OCI-LY7 (cell line): ENCODE data around the gene TMIGD3. TPM values are rescaled to one million over a fixed set of nuclear protein-coding genes. Genes with fewer than 3 reads are reported as not detected.

Experiments
- BruUV-seq: library from RNA; stranded (reverse); fragments of 400-500 nt; replicated peaks from 2 replicates; lab custom pipeline; 2021; lab: Mats Ljungman, UMichigan
- CTCF ChIA-PET: fragments of 300-600 bp; sonication (Branson Sonifier 250); formaldehyde crosslinking; loops from one replicate; lab custom pipeline; 2022; ENCODE audit warnings: antibody characterized with exemption; ENCODE audit not compliant: unreplicated experiment; lab: Charles Lee
- POLR2A ChIA-PET: fragments of 300-600 bp; sonication (Branson Sonifier 250); formaldehyde crosslinking; loops from one replicate; lab custom pipeline; 2022; ENCODE audit warnings: antibody characterized with exemption; lab: Charles Lee
- DNase-seq: peaks from one replicate; pipeline ENCODE4 v3.0.0-alpha.2; 2015; ENCODE audit warnings: low spot score
- H2AFZ ChIP-seq: fragments of 200-600 bp; sonication (generic), shearing (Covaris generic); 2 replicates; pipeline ENCODE4 v1.6.1; 2014; ENCODE audit warnings: mild to moderate bottlenecking, antibody characterized with exemption, low read length, moderate library complexity
- H3K27ac ChIP-seq: fragments of 200-600 bp; sonication (generic); 2 replicates; pipeline ENCODE4 v1.5.1; 2014; ENCODE audit warnings: mixed run types, low read depth, mild to moderate bottlenecking, moderate library complexity, low read length, inconsistent platforms; ENCODE audit not compliant: poor library complexity, severe bottlenecking
- H3K36me3 ChIP-seq: fragments of 200-600 bp; sonication (generic); 2 replicates; pipeline ENCODE4 v1.6.1; 2014; ENCODE audit warnings: mild to moderate bottlenecking, antibody characterized with exemption, low read length, moderate library complexity, mixed read lengths; ENCODE audit not compliant: insufficient read depth
- H3K4me1 ChIP-seq: fragments of 200-600 bp; sonication (generic); 2 replicates; pipeline ENCODE4 v1.5.1; 2014; ENCODE audit warnings: mild to moderate bottlenecking, low read length; ENCODE audit not compliant: insufficient read depth, poor library complexity, severe bottlenecking
- H3K4me2 ChIP-seq: fragments of 200-600 bp; sonication (generic); 2 replicates; pipeline ENCODE4 v1.6.1; 2014; ENCODE audit warnings: mild to moderate bottlenecking, low read length
- H3K4me3 ChIP-seq: fragments of 200-600 bp; sonication (generic); 2 replicates; pipeline ENCODE4 v1.5.1; 2014; ENCODE audit warnings: mild to moderate bottlenecking, low read depth, low read length; ENCODE audit not compliant: poor library complexity, severe bottlenecking
- H3K79me2 ChIP-seq: fragments of 200-600 bp; sonication (generic); 2 replicates; pipeline ENCODE4 v1.6.1; 2016; ENCODE audit warnings: low read depth, mild to moderate bottlenecking, low read length, moderate library complexity, mixed read lengths; ENCODE audit not compliant: insufficient read depth
- H3K9me2 ChIP-seq: fragments of 200-600 bp; sonication (generic); 2 replicates; pipeline ENCODE4 v1.6.1; 2016; ENCODE audit warnings: mild to moderate bottlenecking, low read length, mixed read lengths; ENCODE audit not compliant: insufficient read depth
- H3K9me3 ChIP-seq: fragments of 200-600 bp; sonication (generic); 2 replicates; pipeline ENCODE4 v1.6.1; 2014; ENCODE audit warnings: mild to moderate bottlenecking, mixed run types, low read length, mixed read lengths
- H4K20me1 ChIP-seq: fragments of 200-600 bp; sonication (generic); 2 replicates; pipeline ENCODE4 v1.6.1; 2014; ENCODE audit warnings: mild to moderate bottlenecking, antibody characterized with exemption, low read length, moderate library complexity, mixed read lengths; ENCODE audit not compliant: insufficient read depth
- CTCF ChIP-seq: fragments of 200-600 bp; sonication (generic); conservative IDR thresholded peaks from 2 replicates; pipeline ENCODE4 v1.5.1; 2014; ENCODE audit warnings: mild to moderate bottlenecking, antibody characterized with exemption, low read length, moderate library complexity, mixed read lengths
- EZH2phosphoT487 ChIP-seq: fragments of 200-600 bp; sonication (generic); IDR thresholded peaks from 2 replicates; pipeline ENCODE4 v1.6.1; 2018; ENCODE audit warnings: low read depth, borderline replicate concordance, mild to moderate bottlenecking, mixed run types, antibody characterized with exemption, low read length, moderate library complexity, mixed read lengths
- intact Hi-C: fragments of 100-400 bp; cut with micrococcal nuclease; formaldehyde crosslinking; loops from one replicate; pipeline ENCODE4 v1.10.0; 2022; ENCODE audit not compliant: unreplicated experiment
- total RNA-seq, 2 experiments: library from RNA; depleted of rRNA in 1 of 2; stranded (reverse); fragments of >200 nt in 1 of 2; shearing (Covaris generic) in 1 of 2; gene quantifications; 2 replicates each; pipeline ENCODE4 v1.2.3, GENCODE V29; 2014 to 2022

TMIGD3 gene
- total RNA-seq, 2 experiments from 2014 or later, result not detected

DNA sequence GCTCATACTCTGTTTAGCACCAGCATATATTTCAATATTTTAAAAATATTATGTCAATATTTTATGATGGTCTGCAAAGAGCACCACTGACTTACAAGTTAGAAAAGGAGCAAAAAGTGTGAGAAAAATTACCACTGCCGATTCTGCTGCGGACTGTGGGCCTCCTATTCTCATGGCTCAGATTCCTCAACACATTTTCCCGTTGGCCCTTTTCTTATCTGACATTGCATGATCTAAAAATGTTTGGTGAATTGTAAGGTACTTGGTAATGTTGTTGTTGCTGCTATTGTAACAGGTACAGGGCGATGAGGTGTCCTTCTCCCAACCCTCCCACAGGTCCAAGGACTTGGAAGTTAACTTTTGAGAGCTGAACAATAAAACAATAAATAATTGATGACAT lies 28.9 kb downstream of the TMIGD3 start:
- ChIA-PET CTCF (no interaction called here), POLR2A (interaction anchor here (0.7 kb wide), 2 partner anchors 11 to 129 kb away, joined by 3 to 6 read pairs; no protein-coding TSS in a partner anchor)
- intact Hi-C loops, result no loop called here
- no TSS peak for BruUV-seq
- DNase-seq, result no peak
- Histone ChIP-seq H3K4me3 (no peak overlapping the region), H3K27ac (no peak overlapping the region), H2AFZ (no peak overlapping the region), H3K79me2 (no peaks in the 10 kb centered on the region), H3K4me1 (peaks cover 45% of the 10 kb centered on the region), H3K9me2 (no peaks in the 10 kb centered on the region), H3K36me3 (peaks cover 9% of the 10 kb centered on the region), H3K4me2 (no peak overlapping the region), H3K9me3 (peaks cover 2% of the 10 kb centered on the region; the same call in 1 of the 2 replicates), H4K20me1 (no peaks in the 10 kb centered on the region)
- TF ChIP-seq EZH2phosphoT487, result no peak
- no peak for TF ChIP-seq CTCF

GRCh38 chr1:111474106-111474505 lies 29.3 kb downstream of the TMIGD3 start:
- peaks cover 46% of the 10 kb centered on the region for H3K4me1 ChIP-seq
- H3K4me2 ChIP-seq, result no peak overlapping the region
- no TSS peak for BruUV-seq
- TF ChIP-seq CTCF (no peak), EZH2phosphoT487 (no peak)
- peaks cover 4% of the 10 kb centered on the region; the same call in 1 of the 2 replicates for H3K9me3 ChIP-seq
- no peaks in the 10 kb centered on the region for H3K9me2 ChIP-seq
- intact Hi-C loops, result no loop called here
- H4K20me1 ChIP-seq, result no peaks in the 10 kb centered on the region
- ChIA-PET CTCF (no interaction called here), POLR2A (no interaction called here)
- DNase-seq, result no peak
- no peak overlapping the region for H2AFZ ChIP-seq
- no peaks in the 10 kb centered on the region for H3K79me2 ChIP-seq
- no peak overlapping the region for H3K4me3 ChIP-seq
- H3K27ac ChIP-seq, result no peak overlapping the region
- peaks cover 13% of the 10 kb centered on the region for H3K36me3 ChIP-seq

- H3K36me3 ChIP-seq, result peaks cover 22% of the 10 kb centered on the region
- intact Hi-C loops, result no loop called here
- POLR2A ChIA-PET, result interaction anchor here (0.7 to 1.7 kb wide), 4 partner anchors 10 to 124 kb away, joined by 3 to 10 read pairs (median 4); no protein-coding TSS in a partner anchor
- peak overlapping the region; percentile 64; the same call in 1 of the 2 replicates for H2AFZ ChIP-seq
- CTCF ChIA-PET, result interaction anchor here (0.5 kb wide), 1 partner anchor 10 kb away, joined by 3 read pairs; no protein-coding TSS in a partner anchor
- no peak for DNase-seq
- BruUV-seq, result no TSS peak
- no peaks in the 10 kb centered on the region for H3K79me2 ChIP-seq
- H3K4me3 ChIP-seq, result no peak overlapping the region
- no peak for TF ChIP-seq CTCF
- no peak for TF ChIP-seq EZH2phosphoT487
- peak overlapping the region; percentile 66 for H3K27ac ChIP-seq
- no peaks in the 10 kb centered on the region for H4K20me1 ChIP-seq
- H3K4me1 ChIP-seq, result peaks cover 31% of the 10 kb centered on the region
- peak overlapping the region; percentile 71 for H3K4me2 ChIP-seq
- peaks cover 4% of the 10 kb centered on the region; the same call in 1 of the 2 replicates for H3K9me3 ChIP-seq
- H3K9me2 ChIP-seq, result no peaks in the 10 kb centered on the region
These were observed 31.9 kb downstream of the TMIGD3 start for GRCh38 chr1:111471538-111471937.
